ENCODE data around the gene NOSTRIN. TPM values are rescaled to one million over a fixed set of nuclear protein-coding genes. Genes with fewer than 3 reads are reported as not detected.

The NOSTRIN gene
- total and polyA plus RNA-seq, 2 donors (not counting 3 experiments of a cell fraction or from before 2014, with no cell fraction given), result 0.03 to 0.75 TPM

DNA sequence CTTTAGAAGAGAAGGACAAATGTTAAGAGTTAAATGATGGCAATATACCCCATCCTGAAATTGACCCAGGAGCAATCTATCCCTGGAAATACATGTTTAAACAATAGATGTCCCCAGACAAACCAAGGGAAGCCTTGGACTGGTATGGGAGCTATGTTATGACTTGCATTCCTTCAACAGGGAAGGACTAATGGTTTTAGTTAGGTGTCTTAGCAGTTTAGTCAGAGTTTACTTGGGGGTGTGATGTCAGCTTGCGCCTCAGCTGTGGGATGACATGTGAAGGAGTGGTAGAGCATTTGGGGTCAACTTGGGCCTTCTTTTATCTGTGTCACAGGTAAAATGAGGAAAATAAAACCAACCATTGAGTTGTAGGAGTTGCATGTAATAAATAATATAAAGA is 51.0 kb downstream of the NOSTRIN start:
- Histone ChIP-seq H3K9me3 (replicated peaks; ENCODE audit: control insufficient read depth, insufficient read depth, low read length) (no peaks in the 10 kb centered on the region), H3K9ac (replicated peaks; ENCODE audit: extremely low read depth, insufficient read depth, low read length) (no peak overlapping the region), H3K27me3 (ENCODE audit: control insufficient read depth in 2 of 2, insufficient read depth in 2 of 2, low read length in 2 of 2) (no peaks in the 10 kb centered on the region), H3K4me2 (ENCODE audit: insufficient read depth, low read length) (no peak overlapping the region), H3K4me3 (replicated peaks in 1 of 3; ENCODE audit: insufficient read depth in 1 of 3, low read depth in 1 of 3, low read length in 3 of 3) (no peak overlapping the region), H3K27ac (ENCODE audit: insufficient read depth, low read depth, low read length) (no peak overlapping the region), H3K9me1 (replicated peaks; ENCODE audit: control insufficient read depth, extremely low read depth, insufficient read depth, low read length) (no peaks in the 10 kb centered on the region), H4K20me1 (replicated peaks; ENCODE audit: control insufficient read depth, extremely low read depth, insufficient read depth, low read length) (no peaks in the 10 kb centered on the region), H3K79me2 (ENCODE audit: control insufficient read depth, insufficient read depth, low read length) (no peaks in the 10 kb centered on the region), H2AFZ (ENCODE audit: low read depth, low read length) (no peak overlapping the region), H3K4me1 (ENCODE audit: control insufficient read depth, extremely low read depth, insufficient read depth, low read length) (peaks cover 2% of the 10 kb centered on the region), H3K36me3 (ENCODE audit: control insufficient read depth in 2 of 2, extremely low read depth in 1 of 2, insufficient read depth in 2 of 2, low read length in 2 of 2) (no peaks in the 10 kb centered on the region)
- dilution Hi-C loops (cut with MboI; ENCODE audit: extremely low pct_ligation_motif_present, low sequenced_read_pairs) (no loop called here), intact Hi-C loops (cut with micrococcal nuclease) (no loop called here)
- POLR2A ChIA-PET, result no interaction called here
- no peak for DNase-seq (ENCODE audit: low read depth, low spot score)
- TF ChIP-seq POLR2A (IDR thresholded peaks at IDR 0.05; ENCODE audit: low read depth, low read length) (no peak), FOS (IDR thresholded peaks at IDR 0.05; ENCODE audit: borderline replicate concordance, insufficient read depth, low read length) (no peak)
- no peak for FAIRE-seq
- no TSS peak for BruUV-seq (replicated peaks)
- CTCF ChIA-PET, result no interaction called here

DNA sequence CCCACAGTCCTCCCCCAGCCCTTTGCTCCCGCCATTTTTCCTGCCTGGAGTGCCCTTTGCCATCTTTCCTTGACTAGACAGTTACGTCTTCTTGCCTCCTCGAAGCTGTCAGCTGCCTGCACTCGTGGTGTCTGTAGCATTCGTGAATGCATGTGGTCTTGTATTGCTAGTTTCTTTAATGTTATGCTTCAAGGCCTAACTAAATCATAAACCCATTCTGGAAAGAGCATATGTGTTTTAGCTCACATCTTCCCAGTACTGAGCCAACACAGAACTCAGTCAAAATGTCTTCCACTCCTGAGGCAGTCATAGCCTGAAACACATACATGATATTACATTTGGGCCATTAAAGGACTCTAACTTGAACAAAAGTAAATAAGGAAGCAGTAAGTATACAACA is 52.2 kb downstream of the NOSTRIN start:
- no peaks in the 10 kb centered on the region for H3K9me1 ChIP-seq (replicated peaks; ENCODE audit: control insufficient read depth, extremely low read depth, insufficient read depth, low read length)
- TF ChIP-seq EZH2 (IDR thresholded peaks at IDR 0.05; ENCODE audit: borderline replicate concordance, low read depth, low read length, severe bottlenecking) (no peak), POLR2A (IDR thresholded peaks at IDR 0.05; ENCODE audit: low read depth, low read length) (no peak), JUN (IDR thresholded peaks at IDR 0.05; ENCODE audit: borderline replicate concordance, insufficient read depth, insufficient read length, low read depth) (no peak), FOS (IDR thresholded peaks at IDR 0.05; ENCODE audit: borderline replicate concordance, insufficient read depth, low read length) (no peak), POLR2AphosphoS5 (IDR thresholded peaks at IDR 0.05; ENCODE audit: insufficient read depth, low read depth, low read length) (no peak), GATA2 (IDR thresholded peaks at IDR 0.05; ENCODE audit: insufficient read depth, insufficient read length, low read depth, low read length) (no peak), MYC (IDR thresholded peaks at IDR 0.05; ENCODE audit: low read depth, low read length) (no peak), MAX (IDR thresholded peaks at IDR 0.05; ENCODE audit: insufficient read depth, insufficient read length) (no peak)
- TF ChIP-seq, protein P1, sequence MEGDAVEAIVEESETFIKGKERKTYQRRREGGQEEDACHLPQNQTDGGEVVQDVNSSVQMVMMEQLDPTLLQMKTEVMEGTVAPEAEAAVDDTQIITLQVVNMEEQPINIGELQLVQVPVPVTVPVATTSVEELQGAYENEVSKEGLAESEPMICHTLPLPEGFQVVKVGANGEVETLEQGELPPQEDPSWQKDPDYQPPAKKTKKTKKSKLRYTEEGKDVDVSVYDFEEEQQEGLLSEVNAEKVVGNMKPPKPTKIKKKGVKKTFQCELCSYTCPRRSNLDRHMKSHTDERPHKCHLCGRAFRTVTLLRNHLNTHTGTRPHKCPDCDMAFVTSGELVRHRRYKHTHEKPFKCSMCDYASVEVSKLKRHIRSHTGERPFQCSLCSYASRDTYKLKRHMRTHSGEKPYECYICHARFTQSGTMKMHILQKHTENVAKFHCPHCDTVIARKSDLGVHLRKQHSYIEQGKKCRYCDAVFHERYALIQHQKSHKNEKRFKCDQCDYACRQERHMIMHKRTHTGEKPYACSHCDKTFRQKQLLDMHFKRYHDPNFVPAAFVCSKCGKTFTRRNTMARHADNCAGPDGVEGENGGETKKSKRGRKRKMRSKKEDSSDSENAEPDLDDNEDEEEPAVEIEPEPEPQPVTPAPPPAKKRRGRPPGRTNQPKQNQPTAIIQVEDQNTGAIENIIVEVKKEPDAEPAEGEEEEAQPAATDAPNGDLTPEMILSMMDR (IDR thresholded peaks at IDR 0.05; ENCODE audit: extremely low read depth in 1 of 2, insufficient read depth in 1 of 2, low read depth in 1 of 2, low read length in 2 of 2), result no peak
- ChIA-PET POLR2A (no interaction called here), CTCF (no interaction called here)
- H3K9me3 ChIP-seq (replicated peaks; ENCODE audit: control insufficient read depth, insufficient read depth, low read length), result no peaks in the 10 kb centered on the region
- H3K9ac ChIP-seq (replicated peaks; ENCODE audit: extremely low read depth, insufficient read depth, low read length), result no peak overlapping the region
- no TSS peak for BruUV-seq (replicated peaks)
- peaks cover 2% of the 10 kb centered on the region for H3K4me1 ChIP-seq (ENCODE audit: control insufficient read depth, extremely low read depth, insufficient read depth, low read length)
- no peaks in the 10 kb centered on the region for H4K20me1 ChIP-seq (replicated peaks; ENCODE audit: control insufficient read depth, extremely low read depth, insufficient read depth, low read length)
- H3K4me3 ChIP-seq (replicated peaks in 1 of 3; ENCODE audit: insufficient read depth in 1 of 3, low read depth in 1 of 3, low read length in 3 of 3), result no peak overlapping the region
- FAIRE-seq (no peak), DNase-seq (ENCODE audit: low read depth, low spot score) (no peak)
- intact Hi-C loops (cut with micrococcal nuclease), result no loop called here
- dilution Hi-C loops (cut with MboI; ENCODE audit: extremely low pct_ligation_motif_present, low sequenced_read_pairs), result no loop called here
- no peaks in the 10 kb centered on the region for H3K36me3 ChIP-seq (ENCODE audit: control insufficient read depth in 2 of 2, extremely low read depth in 1 of 2, insufficient read depth in 2 of 2, low read length in 2 of 2)
- no peak overlapping the region for H2AFZ ChIP-seq (ENCODE audit: low read depth, low read length)
- H3K4me2 ChIP-seq (ENCODE audit: insufficient read depth, low read length), result no peak overlapping the region
- no peak overlapping the region for H3K27ac ChIP-seq (ENCODE audit: insufficient read depth, low read depth, low read length)
- H3K79me2 ChIP-seq (ENCODE audit: control insufficient read depth, insufficient read depth, low read length), result no peaks in the 10 kb centered on the region
- H3K27me3 ChIP-seq (ENCODE audit: control insufficient read depth in 2 of 2, insufficient read depth in 2 of 2, low read length in 2 of 2), result no peaks in the 10 kb centered on the region
